ENCODE data around the gene S100A7A. TPM values are rescaled to one million over a fixed set of nuclear protein-coding genes. Genes with fewer than 3 reads are reported as not detected.

S100A7A gene
- total RNA-seq, 1 experiment from 2014 or later: not detected

GRCh38 chr1:153395776-153396175, 20.5 kb upstream of the S100A7A start:
- Histone ChIP-seq H3K4me1 (ENCODE audit: control insufficient read depth, insufficient read depth, low read length) (no peaks in the 10 kb centered on the region), H3K27ac (ENCODE audit: low read length) (no peak overlapping the region), H3K9me3 (ENCODE audit: control insufficient read depth, insufficient read depth, low read depth, low read length) (no peaks in the 10 kb centered on the region), H3K4me3 (ENCODE audit: low read depth in 2 of 2, low read length in 2 of 2) (no peak overlapping the region), H3K36me3 (ENCODE audit: control insufficient read depth, insufficient read depth, low read length) (no peaks in the 10 kb centered on the region), H3K27me3 (ENCODE audit: control insufficient read depth, insufficient read depth, low read length) (peaks cover 7% of the 10 kb centered on the region)
- ChIA-PET POLR2A (no interaction called here), CTCF (no interaction called here)
- in situ Hi-C loops (cut with HindIII; ENCODE audit: low pct_unique_long_range_greater_than_20kb, low sequenced_read_pairs): no loop called here
- DNase-seq (ENCODE audit: low read depth, low spot score) (no peak), ATAC-seq (no peak)
- no peak for TF ChIP-seq REST (IDR thresholded peaks at IDR 0.05; ENCODE audit: insufficient read depth in 1 of 2, low read depth in 2 of 2, low read length in 1 of 2)
- no peak for TF ChIP-seq SIN3A (IDR thresholded peaks at IDR 0.05; ENCODE audit: borderline replicate concordance, insufficient read depth, low read depth, low read length)
- TF ChIP-seq CTCF (IDR thresholded peaks at IDR 0.05): no peak
- TF ChIP-seq POLR2AphosphoS5 (IDR thresholded peaks at IDR 0.05; ENCODE audit: low read depth, low read length): no peak
- no peak for TF ChIP-seq TCF7L2 (IDR thresholded peaks at IDR 0.05; ENCODE audit: low read depth, low read length)
- intact Hi-C loops (cut with micrococcal nuclease; ENCODE audit: unreplicated experiment): no loop called here
- no TSS peak for BruUV-seq (replicated peaks)

- H3K4me3 ChIP-seq (ENCODE audit: low read depth in 2 of 2, low read length in 2 of 2): no peak overlapping the region
- in situ Hi-C loops (cut with HindIII; ENCODE audit: low pct_unique_long_range_greater_than_20kb, low sequenced_read_pairs): no loop called here
Observed at GRCh38 chr1:153396461-153396860, 19.9 kb upstream of the S100A7A start.

More at GRCh38 chr1:153396461-153396860, 19.9 kb upstream of the S100A7A start:
- H3K36me3 ChIP-seq (ENCODE audit: control insufficient read depth, insufficient read depth, low read length): no peaks in the 10 kb centered on the region
- no peak for ATAC-seq
- CTCF ChIA-PET: no interaction called here
- no peaks in the 10 kb centered on the region for H3K4me1 ChIP-seq (ENCODE audit: control insufficient read depth, insufficient read depth, low read length)
- TF ChIP-seq SIN3A (IDR thresholded peaks at IDR 0.05; ENCODE audit: borderline replicate concordance, insufficient read depth, low read depth, low read length) (no peak), REST (IDR thresholded peaks at IDR 0.05; ENCODE audit: insufficient read depth in 1 of 2, low read depth in 2 of 2, low read length in 1 of 2) (no peak), CTCF (IDR thresholded peaks at IDR 0.05) (no peak), POLR2AphosphoS5 (IDR thresholded peaks at IDR 0.05; ENCODE audit: low read depth, low read length) (no peak), TCF7L2 (IDR thresholded peaks at IDR 0.05; ENCODE audit: low read depth, low read length) (no peak)
- peaks cover 11% of the 10 kb centered on the region for H3K27me3 ChIP-seq (ENCODE audit: control insufficient read depth, insufficient read depth, low read length)
- BruUV-seq (replicated peaks): no TSS peak
- H3K27ac ChIP-seq (ENCODE audit: low read length): no peak overlapping the region
- intact Hi-C loops (cut with micrococcal nuclease; ENCODE audit: unreplicated experiment): no loop called here
- POLR2A ChIA-PET: no interaction called here
- no peaks in the 10 kb centered on the region for H3K9me3 ChIP-seq (ENCODE audit: control insufficient read depth, insufficient read depth, low read depth, low read length)
- no peak for DNase-seq (ENCODE audit: low read depth, low spot score)

Measured in Panc1 (cell line).